ENCODE measurements around the gene PRADC1. TPM values are rescaled to one million over a fixed set of nuclear protein-coding genes. Genes with fewer than 3 reads are reported as not detected.

The PRADC1 gene
- total RNA-seq, 1 experiment from 2014 or later, result 8.6 TPM

DNA sequence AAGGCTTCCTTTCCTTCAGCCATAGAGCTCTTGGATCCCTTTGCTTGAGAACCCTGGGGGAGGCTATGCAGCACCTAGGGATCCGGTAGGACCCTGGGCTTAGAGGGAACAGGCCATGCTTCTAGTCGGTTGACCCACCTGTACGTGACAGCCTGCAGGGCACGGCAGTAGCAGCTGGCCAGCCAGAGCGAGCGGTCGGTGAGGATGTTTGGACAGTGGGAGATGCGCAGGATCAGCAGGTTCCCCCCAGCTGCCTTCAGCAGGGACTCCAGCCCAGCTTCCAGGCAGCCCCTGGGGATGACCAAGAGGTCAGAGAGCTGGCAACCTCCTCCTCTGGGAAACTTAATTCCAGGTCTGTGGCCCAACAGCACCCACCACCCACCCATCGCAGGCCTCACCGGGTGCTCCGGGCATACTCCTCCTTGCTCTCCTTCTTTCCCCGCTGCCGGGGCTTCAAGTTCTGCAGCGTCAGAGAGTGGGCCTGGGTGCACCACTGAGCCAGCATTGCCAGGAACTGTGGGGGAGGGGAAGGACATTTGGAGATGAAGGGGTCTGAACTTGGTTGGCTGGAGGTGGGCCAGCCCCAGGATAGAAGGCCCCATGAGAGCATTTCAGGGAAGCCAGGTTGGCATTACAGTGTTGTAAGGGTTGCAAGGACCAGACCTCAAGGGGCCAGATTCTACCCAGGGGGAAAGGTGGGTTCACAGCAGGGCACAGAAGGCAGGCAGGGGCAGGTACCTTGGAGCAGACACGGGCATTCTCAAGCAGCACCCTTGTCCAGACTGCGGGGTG lies 30.7 kb upstream of the PRADC1 start:
- Histone ChIP-seq H3K9me2 (ENCODE audit: insufficient read depth) (no peaks in the 10 kb centered on the region), H3K4me2 (ENCODE audit: low read length) (no peak overlapping the region), H3K27ac (ENCODE audit: low read depth, low read length) (no peak overlapping the region), H3K4me3 (replicated peaks in 1 of 2; ENCODE audit: low read depth in 1 of 2, low read length in 2 of 2) (no peak overlapping the region), H3K9me3 (ENCODE audit: control insufficient read depth in 1 of 2, insufficient read depth in 1 of 2, low read depth in 1 of 2, low read length in 2 of 2) (no peaks in the 10 kb centered on the region), H3K4me1 (ENCODE audit: control insufficient read depth in 1 of 2, insufficient read depth in 2 of 2, low read length in 2 of 2) (peaks cover 8 to 21% of the 10 kb centered on the region in 2 experiments), H2AFZ (ENCODE audit: low read depth, low read length, poor library complexity, severe bottlenecking) (no peak overlapping the region), H3K9ac (ENCODE audit: low read length) (no peak overlapping the region), H3K27me3 (ENCODE audit: insufficient read depth, low read length) (no peaks in the 10 kb centered on the region), H3K79me2 (ENCODE audit: insufficient read depth, low read length) (peaks cover 30% of the 10 kb centered on the region), H3K36me3 (ENCODE audit: control insufficient read depth in 1 of 2, insufficient read depth in 2 of 2, low read length in 2 of 2) (peaks cover 16 to 24% of the 10 kb centered on the region in 2 experiments; a peak in 3 of 4 replicates), H4K20me1 (ENCODE audit: insufficient read depth) (no peaks in the 10 kb centered on the region)
- ChIA-PET CTCF (no interaction called here), RAD21 (ENCODE audit: low non-redundant PET in 1 of 2, low total read pairs in 2 of 2, uncharacterized antibody in 2 of 2, unreplicated experiment in 2 of 2) (no interaction called here), POLR2A (interaction anchor here (1.2 to 1.3 kb wide), 2 partner anchors 10 to 26 kb away, joined by 3 read pairs; no protein-coding TSS in a partner anchor)
- intact Hi-C loops (cut with micrococcal nuclease), result no loop called here
- DNase-seq (ENCODE audit: low read depth, low spot score) (no peak), ATAC-seq (no peak)
- TF ChIP-seq SP1 (IDR thresholded peaks at IDR 0.05; ENCODE audit: low read depth), result no peak
- no peak for TF ChIP-seq CEBPB (IDR thresholded peaks at IDR 0.05; ENCODE audit: low read depth)
- TF ChIP-seq ZNF274 (IDR thresholded peaks at IDR 0.05; ENCODE audit: low read depth, low read length), result no peak
- TF ChIP-seq EGR1 (IDR thresholded peaks at IDR 0.05; ENCODE audit: low read depth), result no peak
- no peak for TF ChIP-seq RAD21 (IDR thresholded peaks at IDR 0.05; ENCODE audit: low read depth)
- TF ChIP-seq, protein P1, sequence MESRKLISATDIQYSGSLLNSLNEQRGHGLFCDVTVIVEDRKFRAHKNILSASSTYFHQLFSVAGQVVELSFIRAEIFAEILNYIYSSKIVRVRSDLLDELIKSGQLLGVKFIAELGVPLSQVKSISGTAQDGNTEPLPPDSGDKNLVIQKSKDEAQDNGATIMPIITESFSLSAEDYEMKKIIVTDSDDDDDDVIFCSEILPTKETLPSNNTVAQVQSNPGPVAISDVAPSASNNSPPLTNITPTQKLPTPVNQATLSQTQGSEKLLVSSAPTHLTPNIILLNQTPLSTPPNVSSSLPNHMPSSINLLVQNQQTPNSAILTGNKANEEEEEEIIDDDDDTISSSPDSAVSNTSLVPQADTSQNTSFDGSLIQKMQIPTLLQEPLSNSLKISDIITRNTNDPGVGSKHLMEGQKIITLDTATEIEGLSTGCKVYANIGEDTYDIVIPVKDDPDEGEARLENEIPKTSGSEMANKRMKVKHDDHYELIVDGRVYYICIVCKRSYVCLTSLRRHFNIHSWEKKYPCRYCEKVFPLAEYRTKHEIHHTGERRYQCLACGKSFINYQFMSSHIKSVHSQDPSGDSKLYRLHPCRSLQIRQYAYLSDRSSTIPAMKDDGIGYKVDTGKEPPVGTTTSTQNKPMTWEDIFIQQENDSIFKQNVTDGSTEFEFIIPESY (IDR thresholded peaks at IDR 0.05; ENCODE audit: extremely low read depth, insufficient replicate concordance, low read length), result no peak
- TF ChIP-seq YY1 (IDR thresholded peaks at IDR 0.05; ENCODE audit: extremely low read depth, insufficient replicate concordance, low read depth, low read length), result no peak
- TF ChIP-seq SIN3A (IDR thresholded peaks at IDR 0.05; ENCODE audit: low read depth), result no peak
- TF ChIP-seq TCF7L2 (IDR thresholded peaks at IDR 0.05; ENCODE audit: borderline replicate concordance, extremely low read depth, insufficient read depth, insufficient read length), result no peak
- TF ChIP-seq, protein P2, sequence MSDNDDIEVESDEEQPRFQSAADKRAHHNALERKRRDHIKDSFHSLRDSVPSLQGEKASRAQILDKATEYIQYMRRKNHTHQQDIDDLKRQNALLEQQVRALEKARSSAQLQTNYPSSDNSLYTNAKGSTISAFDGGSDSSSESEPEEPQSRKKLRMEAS (IDR thresholded peaks at IDR 0.05), result no peak
- TF ChIP-seq EZH2phosphoT487 (IDR thresholded peaks at IDR 0.05; ENCODE audit: borderline replicate concordance), result no peak
- TF ChIP-seq ELF1 (IDR thresholded peaks at IDR 0.05; ENCODE audit: borderline replicate concordance, low read depth), result no peak
- no peak for TF ChIP-seq CBX3 (IDR thresholded peaks at IDR 0.05; ENCODE audit: low read depth)
- TF ChIP-seq, protein P3, sequence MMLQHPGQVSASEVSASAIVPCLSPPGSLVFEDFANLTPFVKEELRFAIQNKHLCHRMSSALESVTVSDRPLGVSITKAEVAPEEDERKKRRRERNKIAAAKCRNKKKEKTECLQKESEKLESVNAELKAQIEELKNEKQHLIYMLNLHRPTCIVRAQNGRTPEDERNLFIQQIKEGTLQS (IDR thresholded peaks at IDR 0.05), result no peak
- TF ChIP-seq, protein P4, sequence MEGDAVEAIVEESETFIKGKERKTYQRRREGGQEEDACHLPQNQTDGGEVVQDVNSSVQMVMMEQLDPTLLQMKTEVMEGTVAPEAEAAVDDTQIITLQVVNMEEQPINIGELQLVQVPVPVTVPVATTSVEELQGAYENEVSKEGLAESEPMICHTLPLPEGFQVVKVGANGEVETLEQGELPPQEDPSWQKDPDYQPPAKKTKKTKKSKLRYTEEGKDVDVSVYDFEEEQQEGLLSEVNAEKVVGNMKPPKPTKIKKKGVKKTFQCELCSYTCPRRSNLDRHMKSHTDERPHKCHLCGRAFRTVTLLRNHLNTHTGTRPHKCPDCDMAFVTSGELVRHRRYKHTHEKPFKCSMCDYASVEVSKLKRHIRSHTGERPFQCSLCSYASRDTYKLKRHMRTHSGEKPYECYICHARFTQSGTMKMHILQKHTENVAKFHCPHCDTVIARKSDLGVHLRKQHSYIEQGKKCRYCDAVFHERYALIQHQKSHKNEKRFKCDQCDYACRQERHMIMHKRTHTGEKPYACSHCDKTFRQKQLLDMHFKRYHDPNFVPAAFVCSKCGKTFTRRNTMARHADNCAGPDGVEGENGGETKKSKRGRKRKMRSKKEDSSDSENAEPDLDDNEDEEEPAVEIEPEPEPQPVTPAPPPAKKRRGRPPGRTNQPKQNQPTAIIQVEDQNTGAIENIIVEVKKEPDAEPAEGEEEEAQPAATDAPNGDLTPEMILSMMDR (IDR thresholded peaks at IDR 0.05 in 2 of 3, conservative IDR thresholded peaks at IDR 0.05 in 1 of 3; ENCODE audit: borderline replicate concordance in 1 of 3, insufficient read depth in 1 of 3, low read depth in 2 of 3, low read length in 2 of 3), result no peak
- no peak for TF ChIP-seq FOSL1 (IDR thresholded peaks at IDR 0.05; ENCODE audit: low read depth)
- BruUV-seq (replicated peaks), result no TSS peak

All from HCT116 (cell line).